HG03139 (cell line): Measurements from ENCODE around the gene OR6X1.

ENCODE experiments used
- ATAC-seq: cut with Tn5 transposase; IDR thresholded peaks from one replicate; pipeline ENCODE4 v1.9.1; 2021; ENCODE audit not compliant: unreplicated experiment

The OR6X1 gene, protein sequence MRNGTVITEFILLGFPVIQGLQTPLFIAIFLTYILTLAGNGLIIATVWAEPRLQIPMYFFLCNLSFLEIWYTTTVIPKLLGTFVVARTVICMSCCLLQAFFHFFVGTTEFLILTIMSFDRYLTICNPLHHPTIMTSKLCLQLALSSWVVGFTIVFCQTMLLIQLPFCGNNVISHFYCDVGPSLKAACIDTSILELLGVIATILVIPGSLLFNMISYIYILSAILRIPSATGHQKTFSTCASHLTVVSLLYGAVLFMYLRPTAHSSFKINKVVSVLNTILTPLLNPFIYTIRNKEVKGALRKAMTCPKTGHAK

DNA sequence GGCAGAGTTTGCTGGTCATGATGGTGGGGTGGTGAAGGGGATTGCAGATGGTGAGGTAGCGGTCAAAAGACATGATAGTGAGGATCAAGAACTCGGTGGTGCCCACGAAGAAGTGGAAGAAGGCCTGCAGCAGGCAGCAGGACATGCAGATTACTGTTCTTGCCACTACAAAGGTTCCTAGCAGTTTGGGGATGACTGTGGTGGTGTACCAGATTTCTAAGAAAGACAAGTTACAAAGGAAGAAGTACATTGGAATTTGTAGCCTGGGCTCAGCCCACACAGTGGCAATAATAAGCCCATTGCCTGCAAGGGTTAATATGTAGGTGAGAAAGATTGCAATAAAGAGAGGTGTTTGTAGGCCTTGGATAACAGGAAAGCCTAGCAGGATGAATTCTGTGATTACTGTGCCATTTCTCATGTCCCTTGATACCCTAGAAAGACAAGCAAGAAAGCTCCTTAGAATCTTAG, at the start of gene OR6X1:
OR6X1 (minus strand) TSS at position 418 of the 468 bp plus-strand sequence; CDS start at position 418, 0 bp downstream.
- ATAC-seq: no peak

- no peak for ATAC-seq
Observed at GRCh38 chr11:123801765-123802164, 47.4 kb upstream of the OR6X1 start.

DNA sequence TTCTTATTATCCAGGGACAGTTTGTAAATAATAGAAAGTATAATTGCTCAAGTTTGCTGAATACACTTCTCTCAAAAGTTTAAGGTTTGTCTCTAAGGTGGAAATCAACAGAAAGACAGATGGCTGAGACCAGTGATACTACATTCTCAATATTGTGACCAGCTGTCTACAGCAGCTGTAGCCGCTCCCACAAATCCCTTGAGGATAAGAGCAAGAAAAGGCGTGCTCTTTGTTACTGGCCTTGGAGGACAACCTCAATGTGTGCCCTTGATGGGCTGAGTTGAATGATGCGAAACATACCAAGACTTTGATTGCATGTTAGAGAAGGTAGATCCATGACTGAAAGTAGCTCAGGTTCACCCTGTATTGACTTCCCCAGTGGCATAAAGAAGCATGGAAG, 45.7 kb upstream of the OR6X1 start:
- ATAC-seq: no peak

DNA sequence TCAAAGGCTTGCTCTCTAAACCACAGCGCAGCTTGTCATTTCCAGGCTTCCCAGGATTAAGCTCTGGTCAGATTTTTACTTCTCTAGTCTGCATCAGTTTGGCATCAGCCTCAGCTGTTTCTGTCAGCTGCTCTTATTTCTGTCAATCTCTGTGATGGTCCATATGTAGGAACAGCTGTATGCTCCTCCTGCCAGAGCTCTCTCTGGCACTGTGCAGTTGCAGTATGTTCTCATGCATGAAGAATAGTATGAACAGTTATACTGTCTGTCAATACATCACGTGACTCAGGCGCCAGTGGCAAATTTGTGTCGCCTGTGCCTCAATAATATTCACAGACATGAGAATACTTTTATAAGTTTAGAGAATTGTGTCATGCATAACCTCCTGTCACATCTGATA, 45.1 kb upstream of the OR6X1 start:
- ATAC-seq: no peak

GRCh38 chr11:123798513-123799252, 44.4 kb upstream of the OR6X1 start:
- no peak for ATAC-seq

DNA sequence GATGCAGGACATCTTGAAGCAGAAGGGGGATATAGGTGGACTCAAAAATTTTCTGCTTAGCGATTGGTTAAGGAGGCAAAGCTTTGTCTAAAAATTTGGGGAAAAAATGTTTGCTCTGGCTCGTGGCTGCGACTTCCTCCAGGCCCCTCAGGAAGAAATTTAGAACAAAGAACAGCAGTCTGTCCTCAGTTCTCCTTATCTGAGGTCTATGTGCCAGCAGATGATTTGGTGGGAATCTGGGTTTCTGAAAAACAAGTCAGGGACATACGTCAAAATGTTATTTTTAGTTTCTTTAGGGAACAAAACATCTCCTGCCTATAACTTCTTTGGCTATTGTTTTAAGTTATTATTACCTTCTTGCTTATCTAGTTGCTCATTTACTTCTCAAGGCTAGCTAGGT, 43.8 kb upstream of the OR6X1 start:
- no peak for ATAC-seq

GRCh38 chr11:123797541-123797940, 43.2 kb upstream of the OR6X1 start:
- ATAC-seq: no peak

- ATAC-seq: no peak
Observed at GRCh38 chr11:123797114-123797513, 42.8 kb upstream of the OR6X1 start.

DNA sequence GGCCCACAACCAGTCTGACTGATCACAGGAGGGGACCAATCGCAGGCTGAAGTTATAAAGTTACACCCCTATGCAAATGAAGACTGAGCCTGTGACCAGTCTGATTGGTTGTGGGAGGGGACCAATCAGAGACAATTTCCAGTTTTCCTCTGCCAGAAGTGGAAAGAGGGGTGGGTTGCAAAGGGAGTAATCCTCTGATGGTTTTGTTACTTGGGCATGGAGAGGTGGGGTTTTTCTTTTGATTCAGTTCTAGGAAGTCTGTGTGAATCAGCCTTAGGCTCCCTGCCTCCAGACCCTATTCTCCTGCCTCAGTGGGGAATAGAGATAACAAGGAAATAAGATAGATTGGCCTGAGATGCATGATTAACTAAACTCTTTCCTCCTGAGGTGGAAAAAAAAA, 41.9 kb upstream of the OR6X1 start:
- ATAC-seq: no peak

DNA sequence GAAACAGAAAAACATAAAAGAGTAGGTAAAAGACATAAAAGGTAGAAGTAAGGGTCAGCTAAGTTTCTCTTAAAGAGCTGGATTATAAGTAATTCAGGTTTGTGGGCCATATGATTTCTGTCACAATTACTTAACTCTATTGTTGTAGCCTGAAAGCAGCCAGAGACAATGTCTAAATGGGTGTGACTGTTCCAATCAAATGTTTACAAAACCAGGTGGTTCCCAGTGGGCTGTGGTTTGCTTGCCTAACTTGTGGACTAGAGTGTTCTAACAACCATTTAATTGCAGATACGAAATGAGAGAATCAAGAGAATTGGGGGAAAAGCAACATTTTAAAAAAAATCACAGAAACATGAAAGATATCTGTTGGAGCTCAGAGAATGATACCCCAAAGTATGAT, 29.2 kb upstream of the OR6X1 start:
- no peak for ATAC-seq

- no peak for ATAC-seq
Observed at GRCh38 chr11:123778511-123778910, 24.2 kb upstream of the OR6X1 start.

- ATAC-seq: no peak
Observed at GRCh38 chr11:123775715-123776549, 21.6 kb upstream of the OR6X1 start.

DNA sequence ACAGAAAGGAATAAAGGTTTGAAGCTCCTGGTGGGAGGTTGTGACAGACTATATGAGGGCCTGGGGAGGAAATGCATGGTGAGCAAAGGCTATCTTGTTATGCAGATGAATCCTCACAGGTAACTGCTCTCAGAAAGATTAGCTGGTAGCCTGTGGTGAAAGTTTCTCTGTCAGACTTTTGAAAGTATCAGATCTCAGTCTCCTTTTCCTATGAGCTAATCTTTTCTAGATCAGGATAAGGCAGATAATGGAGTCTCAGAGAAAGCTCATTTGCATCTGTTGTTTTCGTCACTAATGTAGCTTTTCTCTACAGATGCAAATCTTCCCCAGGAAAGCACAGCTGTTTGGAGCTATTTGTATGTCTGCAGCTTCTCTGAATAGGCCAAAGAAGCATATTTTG, 21.0 kb upstream of the OR6X1 start:
- no peak for ATAC-seq

- no peak for ATAC-seq
Observed at GRCh38 chr11:123773959-123774358, 19.6 kb upstream of the OR6X1 start.

- no peak for ATAC-seq
Observed at GRCh38 chr11:123773026-123773425, 18.7 kb upstream of the OR6X1 start.

GRCh38 chr11:123771664-123772063, 17.3 kb upstream of the OR6X1 start:
- ATAC-seq: no peak

DNA sequence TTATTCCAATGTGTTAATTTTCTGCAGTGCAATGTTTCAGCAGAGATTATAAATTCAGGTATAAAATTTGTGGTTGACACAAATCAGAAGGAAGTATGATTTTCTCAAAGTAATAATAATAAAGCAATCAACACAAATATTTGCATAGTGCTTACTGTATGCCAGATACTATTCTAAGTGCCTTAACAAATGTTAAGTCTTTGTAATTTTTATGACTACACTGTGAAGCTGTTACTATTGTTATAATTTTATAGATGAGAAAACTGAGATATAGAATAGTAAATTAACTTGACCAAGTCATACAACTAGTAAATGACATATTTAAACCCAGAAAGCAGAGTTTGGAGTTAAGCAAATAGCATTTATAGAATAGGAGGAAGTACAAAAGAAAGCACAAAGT, 16.4 kb upstream of the OR6X1 start:
- ATAC-seq: no peak

- ATAC-seq: no peak
Observed at GRCh38 chr11:123765601-123766000, 11.3 kb upstream of the OR6X1 start.

DNA sequence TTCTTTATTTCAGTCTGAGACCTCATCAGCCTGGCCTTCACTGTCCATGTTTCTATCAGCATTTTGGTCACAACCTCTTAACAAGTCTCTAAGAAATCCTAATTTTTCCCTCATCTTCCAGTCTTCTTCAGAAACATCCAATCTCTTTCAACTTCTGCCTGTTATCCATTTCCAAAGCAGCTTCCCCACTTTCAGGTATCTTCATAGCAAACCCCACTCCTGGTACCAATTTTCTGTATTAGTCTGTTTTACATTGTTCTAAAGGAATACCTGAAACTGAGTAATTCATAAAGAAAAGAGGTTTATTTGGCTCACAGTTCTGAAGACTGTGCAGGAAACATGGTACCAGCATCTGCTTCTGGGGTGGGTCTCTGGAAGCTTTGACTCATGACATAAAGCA, 8.1 kb upstream of the OR6X1 start:
- no peak for ATAC-seq

DNA sequence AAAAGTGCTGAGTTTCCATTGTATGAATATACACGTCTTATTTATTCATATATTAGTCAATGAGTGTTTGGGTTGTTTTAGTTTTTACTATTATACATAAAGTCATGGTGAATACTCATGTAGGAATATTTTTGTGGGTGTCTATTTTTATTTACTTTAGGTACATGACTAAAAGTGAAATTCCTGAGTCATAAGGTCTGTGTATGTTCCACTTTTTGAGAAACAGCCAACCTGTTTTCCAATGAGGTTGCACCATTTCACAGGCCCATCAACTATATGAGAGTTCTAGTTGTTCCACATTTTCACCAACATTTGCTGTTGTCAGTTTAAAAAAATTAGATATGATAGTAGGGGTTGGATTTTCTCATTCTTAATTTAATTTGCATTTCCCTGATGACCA, 6.6 kb upstream of the OR6X1 start:
- ATAC-seq: no peak

- no peak for ATAC-seq
Observed at GRCh38 chr11:123757976-123758375, 3.7 kb upstream of the OR6X1 start.

GRCh38 chr11:123755813-123756212, 1.5 kb upstream of the OR6X1 start:
- ATAC-seq: no peak
